DND-41 (cell line): ENCODE data around the gene NUDCD3.

Experiments used
- CTCF ChIP-seq: IDR thresholded peaks from 2 replicates; pipeline ENCODE4 v1.5.1; 2012; ENCODE audit warnings: borderline replicate concordance, low read length, moderate library complexity, mild to moderate bottlenecking; ENCODE audit not compliant: poor library complexity, severe bottlenecking; ENCODE audit errors: extremely low read depth
- EZH2 ChIP-seq: IDR thresholded peaks from 3 replicates; pipeline ENCODE4 v1.6.1; 2012; ENCODE audit warnings: borderline replicate concordance, low read depth, mild to moderate bottlenecking, moderate library complexity, low read length, inconsistent platforms; ENCODE audit not compliant: severe bottlenecking

- TF ChIP-seq CTCF (peak; percentile 59), EZH2 (no peak)
Observed at GRCh38 chr7:44348300-44348699, 142.2 kb downstream of the NUDCD3 start.
